Hematopoietic multipotent progenitor cell treated with erythropoietin and hydrocortisone succinate and interleukin-3 and kit ligand, for 6 days (in vitro differentiated cells): ENCODE measurements around the gene CDK14.

Source experiments
- DNase-seq: peaks from one replicate; pipeline ENCODE4 v3.0.0-alpha.2; 2015

Gene CDK14

DNA sequence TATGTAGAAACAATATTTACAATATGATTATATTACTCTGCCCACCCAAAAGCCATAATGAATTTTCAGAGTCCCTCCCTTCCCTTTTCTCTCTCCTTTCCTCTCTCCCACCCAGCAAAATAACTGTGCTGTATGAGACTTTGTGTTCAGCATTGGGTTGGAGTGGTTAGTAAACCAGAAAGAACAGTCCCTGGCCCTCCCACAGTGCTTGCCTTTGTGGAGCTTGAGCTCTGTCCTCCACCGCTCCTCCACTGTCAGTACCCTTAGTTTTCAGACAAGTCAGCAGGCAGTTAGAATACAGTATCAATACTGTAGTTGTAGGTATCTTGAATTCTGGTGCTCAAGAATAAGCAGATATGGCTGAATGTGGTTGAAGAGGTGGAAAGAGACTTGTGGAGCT is 92.7 kb downstream of the CDK14 start:
- DNase-seq, result no peak

GRCh38 chr7:90689260-90689659 is 93.1 kb downstream of the CDK14 start:
- no peak for DNase-seq

- no peak for DNase-seq
Measured at GRCh38 chr7:90690159-90690858, 94.2 kb downstream of the CDK14 start.

GRCh38 chr7:90692396-90692795 is 96.3 kb downstream of the CDK14 start:
- no peak for DNase-seq

- DNase-seq, result no peak
Measured at GRCh38 chr7:90692947-90693346, 96.8 kb downstream of the CDK14 start.

GRCh38 chr7:90693939-90694338 is 97.8 kb downstream of the CDK14 start:
- DNase-seq, result no peak

DNA sequence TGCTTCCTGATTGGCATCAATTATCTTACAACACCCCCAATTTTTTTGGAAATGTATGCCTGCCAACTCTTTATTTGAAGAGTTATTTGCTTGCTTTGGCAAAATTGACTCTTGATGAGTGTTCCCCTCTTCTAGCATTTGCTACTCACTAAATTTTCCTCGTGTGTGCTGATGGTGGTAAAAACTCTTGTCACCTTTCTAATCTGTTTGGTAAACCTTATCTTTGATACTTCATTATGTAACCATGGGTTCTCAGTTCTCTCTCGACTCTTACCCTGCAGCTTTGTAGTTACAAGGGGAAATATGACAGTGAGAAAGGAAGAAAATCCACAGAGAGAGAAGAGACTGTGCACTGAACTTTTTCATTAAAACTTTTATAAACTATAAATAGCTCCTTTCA is 102.5 kb downstream of the CDK14 start:
- DNase-seq, result peak; percentile 24

- DNase-seq, result no peak
Measured at GRCh38 chr7:90701021-90701420, 104.9 kb downstream of the CDK14 start.

- DNase-seq, result no peak
Measured at GRCh38 chr7:90701771-90702170, 105.7 kb downstream of the CDK14 start.

GRCh38 chr7:90705391-90706071 is 109.4 kb downstream of the CDK14 start:
- no peak for DNase-seq

- no peak for DNase-seq
Measured at GRCh38 chr7:90706072-90706716, 110.1 kb downstream of the CDK14 start.

- DNase-seq, result peak; percentile 84
Measured at GRCh38 chr7:90708841-90709317, 112.8 kb downstream of the CDK14 start.

DNA sequence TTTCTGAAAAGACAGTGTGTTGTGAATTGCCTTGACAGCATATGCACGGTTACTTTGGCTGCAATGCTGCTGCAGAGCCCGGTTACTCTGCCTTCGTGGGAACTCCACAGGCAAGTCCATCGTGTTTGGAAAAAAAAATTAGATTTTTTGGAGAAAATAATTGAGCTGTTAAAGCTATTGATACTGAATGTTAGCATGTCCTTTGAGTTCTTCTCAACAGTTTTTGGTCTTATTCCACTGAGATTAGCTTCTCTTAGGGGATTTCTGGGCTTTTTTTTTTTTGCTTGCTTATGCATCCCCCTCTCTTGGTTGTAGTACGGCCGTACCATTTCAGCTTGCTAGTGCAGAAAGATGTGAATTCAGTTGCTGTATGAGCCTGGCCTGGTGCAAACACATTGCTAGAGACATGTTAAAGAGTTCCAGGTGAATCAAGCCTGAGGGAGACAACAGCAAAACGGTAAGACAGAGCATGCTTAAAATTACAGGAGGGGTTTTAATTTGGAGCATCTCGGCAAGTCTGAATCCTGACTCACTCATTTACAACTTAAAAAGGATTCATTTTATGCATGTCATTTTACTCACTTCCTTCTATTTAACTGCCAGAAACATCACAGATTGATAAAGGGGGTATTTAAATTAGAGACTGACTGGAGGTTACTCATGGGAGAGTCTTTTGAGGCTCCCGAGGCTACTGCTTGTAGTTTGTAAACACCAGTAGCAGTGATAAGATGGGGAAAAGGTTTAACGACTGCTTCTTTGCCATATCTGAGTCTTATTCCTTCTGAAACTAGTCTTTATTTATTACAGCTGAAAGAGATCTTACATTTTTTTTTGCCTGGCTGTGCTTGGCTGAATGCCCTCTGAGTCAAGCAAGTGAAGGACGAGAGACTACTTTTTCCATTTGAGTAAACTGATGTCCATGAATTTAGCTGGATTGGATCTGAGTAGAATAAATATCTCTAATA is 113.7 kb downstream of the CDK14 start:
- no peak for DNase-seq

DNA sequence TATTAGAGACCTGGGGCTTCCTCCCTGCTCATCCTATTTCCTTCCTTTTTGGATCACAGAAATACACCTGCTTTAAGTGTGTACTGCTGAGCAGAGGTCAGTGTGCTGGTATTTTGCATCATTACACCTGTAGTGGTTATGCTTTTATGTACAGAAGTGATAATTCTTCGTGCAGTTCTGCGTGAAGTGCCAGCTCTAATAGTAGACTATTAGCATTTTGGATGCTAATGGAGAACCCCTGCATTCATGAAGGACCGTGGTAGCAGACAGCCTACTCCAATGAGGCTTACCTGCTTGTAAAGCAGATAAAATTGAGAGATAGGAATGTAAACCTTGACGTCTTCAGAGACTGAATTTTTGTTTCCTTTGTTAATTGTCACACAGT is 114.3 kb downstream of the CDK14 start:
- DNase-seq, result no peak

- no peak for DNase-seq
Measured at GRCh38 chr7:90713628-90714027, 117.5 kb downstream of the CDK14 start.

DNA sequence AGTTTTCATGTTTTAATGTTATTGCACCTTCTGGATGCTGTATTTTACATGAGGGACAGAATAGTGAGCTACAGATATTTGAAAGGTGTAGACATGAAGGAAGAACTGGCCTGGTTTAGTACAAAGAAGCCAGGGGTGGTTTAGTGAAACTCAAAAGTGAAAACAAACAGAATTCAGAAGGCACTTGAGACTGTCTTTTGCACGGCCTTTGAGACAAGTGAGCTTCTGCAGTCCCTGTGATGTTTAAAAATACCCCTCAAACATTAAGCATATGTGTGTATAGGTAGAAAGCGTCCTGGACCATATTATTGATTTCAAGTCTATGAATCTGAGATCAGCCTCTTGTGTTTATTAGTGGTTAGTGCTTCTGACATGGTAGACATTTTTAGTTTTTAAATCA is 118.9 kb downstream of the CDK14 start:
- DNase-seq, result no peak

- no peak for DNase-seq
Measured at GRCh38 chr7:90717296-90718060, 121.4 kb downstream of the CDK14 start.

DNA sequence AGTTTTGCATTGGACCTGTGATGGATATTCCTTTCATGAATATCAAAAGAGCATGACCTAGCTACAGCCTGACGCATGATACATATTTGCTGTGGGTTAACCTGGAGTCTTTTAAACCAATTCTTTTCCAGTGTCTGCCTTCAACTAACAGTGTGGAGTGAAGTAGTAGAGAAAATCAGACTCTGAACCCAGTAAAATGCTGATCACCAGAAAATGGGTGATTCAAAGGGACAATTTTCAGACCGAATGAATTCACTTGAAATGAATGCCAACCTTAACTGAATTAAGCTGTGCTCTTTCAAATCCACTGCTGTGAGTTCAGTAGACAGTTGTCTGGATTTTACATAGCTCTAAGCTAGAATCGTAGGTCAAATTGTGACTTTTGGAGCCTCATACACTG is 123.0 kb downstream of the CDK14 start:
- DNase-seq, result no peak

GRCh38 chr7:90720984-90721760 is 125.1 kb downstream of the CDK14 start:
- no peak for DNase-seq

DNA sequence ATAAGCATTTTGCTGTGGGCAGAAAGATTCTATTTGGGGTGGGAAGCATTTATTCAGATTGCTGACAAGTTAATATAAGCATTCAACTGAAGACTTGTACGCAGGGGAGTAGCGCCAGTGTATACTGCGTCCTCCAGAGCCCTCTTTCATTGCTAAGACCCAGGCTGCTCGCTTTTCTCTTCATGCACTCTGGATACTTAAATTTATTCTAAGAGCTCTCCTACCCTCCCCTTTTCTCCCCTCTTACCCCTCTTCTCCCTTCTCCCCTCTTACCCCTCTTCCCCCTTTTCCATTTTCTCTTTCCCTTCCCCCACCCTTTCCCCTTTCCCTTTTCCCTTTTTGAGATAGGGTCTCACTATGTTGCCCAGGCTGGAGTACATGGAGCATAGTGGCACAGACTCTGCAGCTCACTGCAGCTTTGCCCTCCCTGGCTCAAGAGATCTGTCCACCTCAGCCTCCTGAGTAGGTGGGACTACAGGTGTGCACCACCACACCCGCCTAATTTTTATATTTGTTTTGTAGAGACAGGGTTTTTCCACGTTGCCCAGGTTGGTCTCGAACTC is 125.8 kb downstream of the CDK14 start:
- no peak for DNase-seq

GRCh38 chr7:90723233-90723632 is 127.1 kb downstream of the CDK14 start:
- no peak for DNase-seq
